GM12872 (cell line): ENCODE data around the gene SMG6.

Experiments used
- TF ChIP-seq, protein P1 (sequence below): IDR thresholded peaks from 3 replicates; pipeline ENCODE4 v1.5.1; 2011; ENCODE audit warnings: low read depth, mild to moderate bottlenecking, low read length, moderate library complexity; ENCODE audit not compliant: insufficient read depth

The SMG6 gene

DNA sequence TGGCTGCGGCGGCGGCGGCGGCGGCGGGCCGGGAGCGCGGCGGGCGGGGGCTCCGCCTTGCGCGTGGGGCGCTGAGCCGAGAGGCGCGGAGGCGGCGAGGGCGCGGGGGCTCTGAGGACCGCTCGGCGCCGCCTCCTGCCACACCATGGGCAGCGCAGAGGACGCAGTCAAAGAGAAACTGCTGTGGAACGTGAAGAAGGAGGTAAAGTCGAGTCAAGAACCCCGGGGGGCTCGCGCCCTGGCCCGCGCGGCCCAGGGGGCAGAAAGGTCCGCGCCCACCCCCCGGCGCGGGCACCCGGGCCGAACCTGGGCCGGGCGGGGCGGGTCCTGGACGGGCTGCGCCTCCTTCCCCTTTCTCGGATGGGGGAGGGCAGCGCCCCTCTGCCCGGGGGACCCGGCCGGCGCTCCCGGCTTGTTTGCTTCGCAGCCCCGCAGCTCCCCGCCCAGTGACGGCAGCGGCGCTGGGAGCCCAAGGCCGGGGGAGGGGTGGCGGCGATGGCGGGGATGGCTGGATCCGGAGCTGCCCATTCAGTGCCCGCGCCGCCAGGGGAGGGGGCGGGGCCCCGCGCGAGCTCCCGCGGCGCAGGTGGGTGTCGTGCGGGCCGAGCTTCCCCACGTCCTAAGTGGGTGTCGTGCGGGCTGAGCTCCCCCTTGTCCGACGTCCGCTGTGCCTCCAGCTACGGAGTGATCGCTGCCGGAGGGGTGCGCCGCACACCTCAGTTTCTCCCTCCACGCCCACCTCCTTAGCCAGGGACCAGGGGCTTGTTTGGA is 34.1 kb upstream of the SMG6 start:
- TF ChIP-seq, protein P1, sequence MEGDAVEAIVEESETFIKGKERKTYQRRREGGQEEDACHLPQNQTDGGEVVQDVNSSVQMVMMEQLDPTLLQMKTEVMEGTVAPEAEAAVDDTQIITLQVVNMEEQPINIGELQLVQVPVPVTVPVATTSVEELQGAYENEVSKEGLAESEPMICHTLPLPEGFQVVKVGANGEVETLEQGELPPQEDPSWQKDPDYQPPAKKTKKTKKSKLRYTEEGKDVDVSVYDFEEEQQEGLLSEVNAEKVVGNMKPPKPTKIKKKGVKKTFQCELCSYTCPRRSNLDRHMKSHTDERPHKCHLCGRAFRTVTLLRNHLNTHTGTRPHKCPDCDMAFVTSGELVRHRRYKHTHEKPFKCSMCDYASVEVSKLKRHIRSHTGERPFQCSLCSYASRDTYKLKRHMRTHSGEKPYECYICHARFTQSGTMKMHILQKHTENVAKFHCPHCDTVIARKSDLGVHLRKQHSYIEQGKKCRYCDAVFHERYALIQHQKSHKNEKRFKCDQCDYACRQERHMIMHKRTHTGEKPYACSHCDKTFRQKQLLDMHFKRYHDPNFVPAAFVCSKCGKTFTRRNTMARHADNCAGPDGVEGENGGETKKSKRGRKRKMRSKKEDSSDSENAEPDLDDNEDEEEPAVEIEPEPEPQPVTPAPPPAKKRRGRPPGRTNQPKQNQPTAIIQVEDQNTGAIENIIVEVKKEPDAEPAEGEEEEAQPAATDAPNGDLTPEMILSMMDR = no peak

DNA sequence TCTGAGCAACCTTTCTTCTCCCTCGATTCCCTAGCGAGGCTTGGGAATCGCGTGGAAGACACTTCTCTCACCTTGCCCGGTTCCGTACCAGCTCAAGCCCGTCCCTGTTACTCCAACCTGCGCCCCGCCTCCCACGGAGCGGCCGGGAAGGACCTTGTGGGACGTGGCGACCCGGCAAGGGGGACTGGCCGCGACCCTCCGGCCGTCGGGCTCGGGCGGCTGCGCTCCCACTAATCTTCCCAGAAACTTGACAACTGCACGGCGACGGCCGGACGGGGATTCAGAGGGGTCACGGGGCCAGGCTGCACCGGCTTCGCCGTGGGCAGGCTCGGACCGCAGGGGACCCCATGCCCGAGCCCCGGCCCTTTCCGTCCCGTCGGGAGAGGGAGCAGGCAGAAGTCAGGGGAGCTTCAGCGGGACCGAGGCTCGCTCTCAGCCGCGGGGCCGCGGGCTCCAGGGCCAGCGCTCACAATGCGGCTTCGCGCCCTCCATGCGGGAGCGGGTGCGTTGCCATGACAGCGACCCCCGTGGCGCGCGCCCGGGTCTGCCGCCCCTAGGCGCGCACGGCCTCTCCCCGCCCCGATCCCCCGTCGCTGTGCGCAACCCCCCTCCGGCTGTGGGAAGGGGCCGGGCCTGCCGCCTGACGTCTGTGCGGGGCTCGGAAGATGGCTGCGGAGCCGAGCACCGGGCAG is 33.4 kb upstream of the SMG6 start, which contains the start of gene SGSM2:
Gene SGSM2 (plus strand): TSS at position 650 of the 692 bp plus-strand sequence. CDS start 188 bp downstream, outside the sequence.
- TF ChIP-seq, protein P1 = no peak

DNA sequence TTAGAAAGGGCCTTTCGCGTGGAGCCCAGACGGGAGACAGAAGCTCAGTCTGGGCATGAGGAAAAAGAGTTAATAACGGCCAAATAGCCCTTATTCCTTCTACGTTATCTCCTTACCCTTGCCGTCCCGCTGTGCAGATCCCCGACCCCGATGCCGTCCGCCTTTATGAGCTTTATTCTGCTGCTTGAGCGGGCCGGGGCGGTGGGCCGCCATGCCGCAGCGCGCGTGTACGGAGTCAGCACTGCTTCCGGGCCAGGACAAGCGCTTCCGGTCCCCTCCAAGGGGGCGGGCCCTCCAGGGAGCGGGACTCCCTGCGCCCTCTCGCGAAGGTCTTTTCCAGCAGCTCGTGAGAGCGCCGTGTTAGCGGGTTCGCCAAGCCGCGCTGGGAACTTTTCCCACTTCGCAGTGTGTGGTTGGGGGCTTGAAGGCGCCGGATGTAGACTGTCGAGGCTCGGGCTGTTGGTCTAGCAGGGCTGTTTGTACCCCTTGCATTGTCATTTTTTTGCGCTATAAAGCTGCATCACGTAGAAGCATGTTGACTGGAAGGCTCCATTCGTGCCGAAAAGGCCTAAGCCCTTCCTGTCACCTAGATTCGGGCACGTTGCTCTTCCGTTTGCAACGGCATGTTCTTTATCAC is 32.7 kb upstream of the SMG6 start, which contains the start of gene TSR1:
Gene TSR1 (minus strand): TSS at position 243 of the 637 bp plus-strand sequence. CDS start 30 bp downstream, at position 213.
- TF ChIP-seq, protein P1 = peak; percentile 23; the same call in 2 of the 3 replicates

DNA sequence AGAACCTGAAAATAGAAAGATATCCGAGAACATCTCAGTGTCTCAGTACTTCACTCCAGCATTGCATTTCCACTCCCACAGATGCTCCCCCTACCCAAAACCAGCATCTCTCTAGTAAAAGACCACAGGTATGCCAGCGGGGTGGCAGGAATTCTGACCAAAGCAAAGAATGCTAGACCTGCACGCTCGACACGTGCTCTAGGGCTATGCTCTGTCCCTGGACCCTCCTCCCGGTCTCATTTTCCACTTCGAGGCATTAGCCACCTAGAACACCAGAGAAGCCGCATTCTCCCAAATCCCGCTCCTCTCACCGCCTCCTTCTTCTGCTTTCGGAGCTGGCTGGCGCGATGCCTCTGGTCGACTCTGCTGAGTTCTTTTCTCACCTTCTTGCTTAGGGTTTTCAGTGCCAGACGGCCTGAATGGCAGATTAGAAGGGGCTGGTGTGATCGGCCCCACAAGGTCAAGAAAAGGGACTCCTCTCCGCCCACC is 32.2 kb upstream of the SMG6 start:
- TF ChIP-seq, protein P1 = no peak

DNA sequence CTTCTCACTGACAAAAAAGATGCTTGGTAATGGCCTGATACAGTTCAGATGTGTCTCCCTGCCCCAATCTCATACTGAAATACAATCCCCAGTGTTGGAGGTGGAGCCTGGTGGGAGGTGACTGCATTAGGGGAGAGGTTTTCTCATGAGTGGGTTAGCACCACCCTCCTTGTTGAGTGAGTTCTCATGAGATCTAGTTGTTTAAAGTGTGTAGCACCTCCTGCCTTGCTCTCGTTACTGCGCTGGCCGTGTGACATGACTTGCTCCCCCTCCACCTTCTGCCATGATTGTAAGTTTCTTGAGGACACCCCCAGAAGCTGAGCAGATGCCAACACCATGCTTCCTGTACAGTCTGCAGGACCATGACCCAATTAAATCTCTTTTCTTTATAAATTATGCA is 27.7 kb upstream of the SMG6 start:
- TF ChIP-seq, protein P1 = no peak

DNA sequence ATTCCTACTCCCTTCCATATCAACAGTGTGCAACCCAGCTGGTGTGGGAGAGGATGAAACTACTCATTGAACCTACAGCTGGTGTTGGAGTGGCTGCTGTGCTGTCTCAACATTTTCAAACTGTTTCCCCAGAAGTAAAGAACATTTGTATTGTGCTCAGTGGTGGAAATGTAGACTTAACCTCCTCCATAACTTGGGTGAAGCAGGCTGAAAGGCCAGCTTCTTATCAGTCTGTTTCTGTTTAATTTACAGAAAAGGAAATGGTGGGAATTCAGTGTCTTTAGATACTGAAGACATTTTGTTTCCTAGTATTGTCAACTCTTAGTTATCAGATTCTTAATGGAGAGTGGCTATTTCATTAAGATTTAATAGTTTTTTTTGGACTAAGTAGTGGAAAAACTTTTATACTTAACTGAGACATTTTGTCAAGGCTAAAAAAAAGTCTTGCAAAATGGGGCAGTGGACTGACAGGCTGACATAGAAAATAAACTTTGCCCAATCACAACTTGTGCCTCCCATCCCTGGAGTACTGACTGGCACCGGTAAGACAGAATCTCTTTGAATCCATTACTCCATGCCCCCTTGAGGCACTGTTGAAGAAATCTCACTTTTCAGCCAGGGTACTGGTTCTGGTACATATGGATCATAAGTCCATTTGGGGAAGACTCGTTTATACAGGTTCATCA is 20.2 kb upstream of the SMG6 start:
- TF ChIP-seq, protein P1 = no peak
